Activated T-cell treated with anti-CD3 and anti-CD28 coated beads, Interleukin-2, amount 50 U/mL, for 48 hours (primary cell): ENCODE results near the gene SLC24A3.

Source experiments
- DNase-seq, 2 experiments: peaks; one replicate each; pipeline ENCODE4 v3.0.0-alpha.2; 2020

The SLC24A3 gene

DNA sequence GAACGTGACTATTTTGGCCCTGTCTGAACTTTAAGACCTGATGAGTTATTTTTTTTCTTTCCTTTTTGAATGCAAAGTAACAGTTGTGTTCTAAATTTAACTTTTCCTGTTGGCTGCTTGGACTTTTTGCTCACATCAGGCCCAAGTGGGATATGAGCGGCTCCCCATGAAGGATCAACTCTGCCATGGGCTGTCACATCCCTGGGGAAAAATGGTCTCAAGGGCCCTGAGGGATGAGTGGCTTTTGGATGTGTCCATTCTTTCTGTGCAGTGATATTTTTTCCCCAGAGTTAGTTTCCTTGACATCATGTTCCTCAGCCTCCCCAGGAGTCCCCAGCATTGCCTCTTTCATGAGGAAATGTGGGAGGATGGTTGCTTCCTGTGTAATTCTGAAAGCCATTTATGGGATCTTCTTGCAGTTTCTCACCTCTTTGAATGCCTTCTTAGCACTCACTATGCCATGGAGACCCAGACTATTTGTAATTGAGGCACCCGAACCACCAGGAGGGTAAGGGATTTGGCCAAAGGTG, 92.5 kb downstream of the SLC24A3 start:
- no peak for DNase-seq

DNA sequence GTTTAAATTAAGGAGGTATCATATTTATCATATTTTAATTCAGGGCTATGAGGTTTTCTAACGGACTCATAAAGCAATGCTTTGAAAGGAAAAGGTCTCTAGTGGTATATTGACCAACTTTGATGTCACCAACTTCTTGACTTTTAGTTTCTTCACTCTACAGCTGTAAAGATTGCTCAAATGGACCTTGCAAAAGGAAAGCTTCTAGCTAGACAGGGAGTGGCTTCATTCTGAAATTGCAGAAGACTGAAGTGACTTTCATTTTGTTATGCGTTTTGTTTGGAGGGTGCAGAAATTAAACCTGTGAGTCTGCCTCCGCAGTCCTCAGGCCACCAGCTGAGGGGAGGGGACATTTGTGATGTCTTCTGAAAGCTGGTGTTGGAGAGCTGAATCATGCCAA, 95.7 kb downstream of the SLC24A3 start:
- no peak for DNase-seq

DNA sequence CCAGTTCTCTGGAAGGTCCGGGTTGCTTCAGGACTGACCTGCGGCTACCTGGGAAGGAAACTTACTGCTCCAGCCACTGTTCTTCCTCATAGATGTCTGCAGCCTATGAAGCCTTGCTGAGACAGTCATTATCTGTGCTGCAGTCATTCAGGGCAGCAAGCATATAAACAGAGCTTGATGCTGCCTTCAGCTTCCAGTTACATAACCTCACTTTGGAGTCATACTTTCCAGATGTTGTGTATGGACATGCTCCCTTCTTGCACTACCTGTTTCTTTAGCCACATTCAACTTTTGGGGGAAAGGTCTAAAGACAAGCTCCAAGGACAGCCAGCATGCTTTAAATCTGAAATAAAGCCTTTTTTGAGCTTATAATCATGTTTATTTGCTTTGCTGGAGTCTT, 98.1 kb downstream of the SLC24A3 start:
- DNase-seq: no peak

DNA sequence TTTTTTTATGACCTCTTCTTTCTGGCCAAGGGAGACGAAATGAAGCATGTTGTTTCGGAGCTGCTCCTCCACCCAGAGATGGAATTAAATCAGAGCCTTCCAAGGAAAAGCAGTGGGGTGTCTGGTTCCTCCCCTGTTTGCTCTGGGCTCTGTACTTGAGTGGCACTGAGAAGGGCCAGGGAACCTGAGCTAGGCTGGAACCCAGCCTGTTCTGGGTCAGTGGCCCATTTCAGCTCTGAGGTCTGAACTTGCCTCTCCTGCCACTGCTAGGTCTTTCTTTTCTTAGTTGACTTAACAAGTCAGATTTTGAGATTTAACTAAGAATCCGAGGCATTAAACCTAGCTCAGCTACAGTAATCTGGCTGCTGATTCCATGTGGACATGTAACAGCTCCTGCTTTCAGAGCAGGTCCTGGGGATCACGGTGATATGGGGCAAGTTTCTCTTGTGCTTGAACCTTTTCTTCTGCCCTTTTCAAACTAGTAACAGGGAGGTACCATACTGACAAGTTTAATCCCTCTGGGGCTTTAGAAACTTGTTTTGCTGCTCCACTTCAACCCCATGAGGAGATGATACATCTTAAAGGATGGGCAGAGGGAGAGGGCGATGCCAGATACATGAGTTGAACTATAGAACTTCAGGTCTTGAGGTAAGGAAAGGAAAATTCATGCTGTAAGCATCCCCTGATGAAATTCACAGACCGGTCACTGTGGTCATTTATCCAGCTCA, 101.1 kb downstream of the SLC24A3 start:
- DNase-seq: no peak

DNA sequence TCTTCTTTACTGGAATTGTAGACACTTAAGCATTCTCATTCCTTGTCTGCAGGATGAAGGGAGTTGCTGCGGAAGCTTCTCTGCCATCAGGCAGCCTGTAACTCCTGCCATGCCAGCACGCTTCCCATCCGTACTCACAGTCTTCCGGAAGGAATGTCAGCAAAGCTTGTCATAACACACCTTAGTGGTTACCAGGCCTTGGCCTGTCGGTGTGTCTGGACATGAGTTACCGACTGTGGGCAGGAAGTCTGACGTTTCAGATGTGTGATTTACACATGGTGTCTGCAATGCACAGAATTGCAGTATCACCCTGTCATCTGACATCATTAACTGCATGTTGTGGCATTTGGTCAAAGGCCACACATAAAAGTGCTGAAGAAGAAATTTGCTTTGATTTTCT, 102.2 kb downstream of the SLC24A3 start:
- no peak for DNase-seq

DNA sequence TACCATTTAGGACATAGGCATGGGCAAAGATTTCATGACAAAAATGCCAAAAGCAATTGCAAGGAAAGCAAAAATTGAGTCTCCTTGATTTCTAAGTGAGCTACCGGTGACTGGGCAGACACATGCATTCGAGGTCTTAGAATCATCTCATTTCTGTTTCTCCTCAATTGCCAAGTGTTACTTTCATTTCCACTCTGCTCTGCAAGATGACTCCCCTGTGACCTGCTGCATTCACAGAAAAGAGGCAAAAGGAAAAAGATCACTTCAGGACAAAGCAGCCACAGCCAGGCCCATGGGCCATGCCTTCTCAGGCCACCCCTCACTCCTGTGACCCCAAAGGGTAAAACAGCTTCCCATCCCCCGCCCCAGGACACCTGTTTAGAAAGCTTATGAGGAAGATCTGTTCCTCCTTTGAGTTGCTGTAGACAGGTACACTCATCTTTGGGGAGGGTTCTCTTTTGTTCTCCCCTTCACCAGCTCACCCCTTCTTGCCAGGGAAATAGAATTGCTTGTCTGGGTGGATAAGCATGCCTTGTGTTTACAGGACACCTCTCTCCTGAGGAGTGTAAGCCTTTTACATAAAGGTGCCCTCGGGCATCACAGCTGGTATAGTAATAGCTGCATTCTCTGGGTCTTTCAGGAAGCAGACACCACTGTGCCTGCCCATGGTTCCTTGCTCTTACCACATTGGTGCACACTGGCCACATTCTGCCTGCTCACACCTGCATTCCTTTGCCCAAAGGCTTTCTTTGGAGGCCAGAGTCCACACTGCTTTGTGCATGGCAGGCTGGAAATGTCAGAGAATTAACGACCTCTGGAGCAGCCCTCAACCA, 105.0 kb downstream of the SLC24A3 start:
- DNase-seq: no peak

DNA sequence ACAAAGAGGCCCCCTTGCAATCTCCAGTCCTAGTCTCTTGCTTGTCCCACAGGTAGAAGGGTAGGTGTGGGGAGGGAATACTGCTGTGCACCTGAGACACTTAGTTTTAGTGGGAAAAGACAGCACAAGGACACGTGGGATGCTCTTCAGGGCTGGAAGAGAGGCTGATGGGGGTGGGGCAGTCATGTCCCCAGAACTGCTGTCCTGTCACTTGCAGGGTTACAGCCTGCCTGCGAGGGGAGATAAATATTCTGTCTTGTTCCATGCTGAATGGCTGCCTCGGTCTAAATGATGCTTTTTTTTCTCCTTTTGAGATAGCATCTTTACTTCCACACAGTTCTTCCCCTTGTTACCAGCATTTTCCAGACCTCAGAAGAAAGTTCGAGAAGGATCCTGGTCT, 106.2 kb downstream of the SLC24A3 start:
- no peak for DNase-seq

DNA sequence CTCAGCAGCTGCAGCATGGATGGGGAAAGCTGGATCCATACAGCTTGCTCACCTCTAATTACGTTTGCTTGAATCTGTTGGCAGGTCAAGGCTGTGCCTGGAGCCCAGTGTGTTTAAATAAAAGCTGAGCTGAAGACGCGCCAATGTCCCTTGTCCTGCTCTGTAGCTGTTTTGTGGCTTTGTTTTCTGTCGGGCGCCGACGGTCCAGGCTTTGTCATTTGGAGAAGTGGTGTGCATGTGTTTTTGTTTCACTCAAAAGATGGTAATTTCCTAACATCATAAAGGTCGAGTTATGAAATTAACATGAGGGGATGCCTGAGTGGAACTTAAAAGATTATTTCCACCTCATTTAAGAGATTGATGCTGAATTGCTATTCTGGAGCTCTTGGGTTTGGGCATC, 107.6 kb downstream of the SLC24A3 start:
- DNase-seq: no peak

DNA sequence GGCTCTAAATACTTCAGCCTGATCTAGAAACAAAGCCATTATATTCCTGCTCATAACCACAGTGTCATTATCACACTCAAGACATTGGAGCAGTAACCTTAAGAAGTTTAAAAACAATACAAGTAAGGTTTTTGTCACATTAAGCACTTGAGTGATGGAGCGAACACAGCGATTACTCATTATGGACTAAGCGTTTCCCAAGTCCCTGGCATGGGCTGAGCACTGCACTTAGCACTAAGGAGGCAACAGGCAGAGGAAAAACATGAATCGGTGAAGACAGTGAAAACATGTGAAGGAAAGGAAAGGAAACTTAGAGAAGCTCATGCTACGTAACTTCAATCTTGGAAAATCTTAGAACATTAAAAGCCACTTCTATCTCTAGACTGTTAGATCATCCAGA, 108.7 kb downstream of the SLC24A3 start:
- no peak for DNase-seq

DNA sequence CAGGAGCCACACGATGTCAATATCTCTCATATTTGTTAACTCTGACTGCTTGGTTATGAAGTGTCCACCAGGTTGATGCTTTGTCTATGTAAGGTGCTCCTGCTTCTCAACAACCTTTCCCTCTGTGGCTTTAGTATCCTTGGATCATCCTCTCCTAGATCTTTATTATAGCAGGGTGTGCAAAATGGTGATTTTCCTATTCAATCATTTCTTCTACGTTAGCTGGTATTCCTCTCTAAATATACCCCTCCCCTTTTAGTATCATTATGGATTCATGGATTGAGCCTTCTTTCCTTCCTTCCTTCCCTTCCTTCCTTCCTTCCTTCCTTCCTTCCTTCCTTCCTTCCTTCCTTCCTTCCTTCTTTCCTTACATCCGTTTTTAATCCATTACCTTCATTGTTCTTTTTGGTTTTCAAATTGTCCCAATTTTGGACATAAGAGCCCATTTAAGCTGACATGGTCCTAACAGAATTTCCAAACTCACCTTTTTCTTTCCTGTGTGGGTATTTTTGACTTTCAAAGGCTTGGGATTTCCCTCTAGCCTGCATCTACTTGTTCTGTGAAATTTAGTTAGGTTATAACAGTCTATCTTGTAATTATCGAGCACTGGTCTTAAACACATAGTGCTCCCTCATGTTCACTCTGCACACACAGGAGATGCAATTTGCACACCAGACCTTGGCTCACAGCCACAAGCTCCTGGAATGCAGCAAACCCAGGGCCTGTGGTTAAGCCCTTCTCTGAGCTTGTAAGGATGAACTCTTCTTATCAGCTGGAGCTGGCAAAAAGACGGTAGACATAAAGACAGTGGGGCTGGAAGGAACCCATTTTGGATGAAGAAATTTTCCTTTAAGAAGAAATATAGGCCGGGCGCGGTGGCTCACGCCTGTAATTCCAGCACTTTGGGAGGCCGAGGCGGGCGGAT, 109.9 kb downstream of the SLC24A3 start:
- DNase-seq: no peak

DNA sequence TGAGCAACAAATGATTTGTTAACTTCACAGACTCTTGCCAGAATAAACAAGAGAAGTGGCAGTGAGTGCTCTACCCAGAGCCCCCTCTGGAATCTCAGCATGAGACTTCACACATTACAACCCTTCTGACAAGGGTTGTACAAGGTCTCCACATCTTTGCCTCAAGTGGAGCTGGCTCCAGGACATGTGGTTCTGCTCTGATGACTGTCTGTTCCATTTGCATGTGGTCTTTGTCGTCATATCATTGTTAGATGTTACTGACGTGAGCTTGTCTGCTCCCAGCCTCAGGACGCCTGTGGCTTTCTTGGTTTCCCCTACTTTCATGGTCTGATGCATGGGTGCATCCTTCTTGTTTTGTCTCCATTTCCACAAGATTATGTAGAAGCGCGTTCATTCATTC, 115.0 kb downstream of the SLC24A3 start:
- DNase-seq: no peak

DNA sequence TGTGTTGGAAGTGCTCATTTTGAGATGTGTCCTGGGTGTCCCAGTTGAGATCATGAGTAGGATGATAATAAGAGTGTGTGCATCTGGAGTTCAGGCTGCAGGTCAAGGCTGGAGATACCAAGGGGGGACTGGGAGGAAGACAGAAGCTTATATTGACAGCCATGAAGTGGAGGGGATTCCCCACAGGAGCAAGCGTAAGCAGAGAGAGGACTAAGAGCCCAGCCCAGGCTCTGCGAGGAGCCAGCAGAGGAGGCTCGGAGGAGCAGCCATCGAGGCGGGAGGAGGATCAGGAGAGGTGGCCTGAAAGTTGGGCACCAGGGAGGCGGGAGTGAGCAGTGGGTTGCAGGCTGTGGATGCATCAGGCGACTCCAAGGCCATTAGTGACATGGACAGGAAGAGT, 116.2 kb downstream of the SLC24A3 start:
- DNase-seq: no peak

DNA sequence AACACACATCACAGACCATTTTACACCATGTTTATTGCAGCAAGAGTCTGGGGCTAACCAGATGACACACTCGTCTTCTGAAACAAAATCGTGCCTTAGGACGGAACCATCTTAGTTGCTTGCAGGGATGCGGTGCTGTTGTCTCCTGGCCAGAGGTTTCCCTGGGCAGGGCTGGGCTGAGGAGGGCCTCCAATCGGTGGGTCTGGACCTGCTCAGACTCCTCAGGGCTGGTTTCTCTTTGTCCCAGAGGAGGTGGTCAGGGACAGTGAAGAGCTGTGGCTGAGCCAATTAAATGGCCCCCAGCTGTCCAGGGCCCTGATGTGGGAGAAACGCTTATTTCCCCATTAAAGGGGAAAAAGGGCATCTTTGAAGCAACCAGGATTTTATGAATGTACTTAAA, 117.6 kb downstream of the SLC24A3 start:
- no peak for DNase-seq

DNA sequence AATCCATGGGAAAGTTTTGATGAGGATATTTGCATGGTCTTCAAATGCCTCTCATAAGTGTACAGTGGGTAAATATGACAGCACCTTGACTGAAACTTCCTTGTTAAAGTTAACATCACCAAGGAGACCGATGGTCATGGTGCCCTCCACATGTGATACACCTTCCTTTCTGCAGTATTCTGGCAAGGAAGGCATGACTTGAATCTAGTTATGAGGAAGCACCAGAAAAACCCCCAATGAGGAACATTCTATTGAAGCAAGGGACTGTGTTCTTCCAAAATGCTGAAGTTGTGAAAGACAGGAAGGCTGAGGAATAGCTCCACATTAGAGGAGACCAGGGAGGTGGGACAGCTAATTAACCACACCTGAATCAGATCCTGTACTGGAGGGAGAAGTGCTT, 118.3 kb downstream of the SLC24A3 start:
- DNase-seq: no peak

DNA sequence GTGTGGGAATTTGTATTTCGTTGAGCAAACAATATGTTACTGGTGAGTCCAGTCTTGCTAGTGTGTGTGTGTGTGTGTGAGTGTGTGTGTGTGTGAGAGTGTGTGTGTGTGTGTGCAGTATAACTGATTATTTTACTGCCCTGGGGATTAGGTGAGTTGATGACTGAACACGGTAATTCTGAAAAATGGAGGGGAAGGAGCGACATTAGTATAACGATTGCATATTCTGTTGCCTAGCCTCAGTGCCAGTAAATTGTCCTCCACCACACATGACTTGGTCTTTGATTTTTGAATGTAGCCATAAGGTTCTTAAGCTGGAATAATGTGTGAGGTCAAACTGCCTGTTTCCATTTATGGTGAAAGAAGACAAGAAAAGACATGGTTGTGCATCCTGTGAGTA, 121.1 kb downstream of the SLC24A3 start:
- no peak for DNase-seq

DNA sequence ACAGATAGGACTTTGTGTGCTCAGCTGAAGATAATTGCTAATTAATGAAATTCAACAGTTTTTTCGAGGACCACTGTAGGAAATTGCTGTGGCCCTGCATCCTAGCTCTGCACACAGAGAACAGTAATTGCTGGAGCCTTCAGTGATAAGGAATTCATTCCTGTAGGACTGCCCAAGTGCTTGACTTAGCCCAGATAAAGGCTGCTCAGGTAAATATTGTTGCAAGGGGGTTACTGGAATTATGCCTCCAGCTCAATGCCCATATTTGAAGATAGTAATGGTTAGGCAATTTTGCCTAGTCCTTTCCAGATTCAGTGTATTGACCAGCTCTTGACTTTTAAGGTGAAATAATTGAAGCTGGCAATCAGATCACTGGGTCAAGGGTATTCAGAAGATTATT, 122.9 kb downstream of the SLC24A3 start:
- DNase-seq: no peak

DNA sequence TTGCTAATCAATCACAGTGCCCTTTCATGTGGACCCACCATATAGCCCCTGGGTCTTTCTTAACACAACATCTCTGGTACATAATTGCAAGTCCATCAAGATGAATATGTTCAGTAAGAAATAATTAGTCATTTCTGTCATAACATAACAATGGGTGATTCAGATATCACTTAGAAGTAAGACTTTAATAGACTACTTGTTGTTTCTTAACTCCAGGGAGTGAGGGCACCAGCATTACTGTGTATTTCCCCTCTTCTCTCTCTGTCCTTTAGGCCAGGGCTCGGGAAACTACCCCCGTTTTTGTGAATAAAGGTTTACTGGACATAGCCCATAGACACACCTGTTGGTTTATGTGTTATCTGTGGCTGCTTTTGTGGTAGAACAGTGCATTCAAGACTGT, 123.5 kb downstream of the SLC24A3 start:
- no peak for DNase-seq

DNA sequence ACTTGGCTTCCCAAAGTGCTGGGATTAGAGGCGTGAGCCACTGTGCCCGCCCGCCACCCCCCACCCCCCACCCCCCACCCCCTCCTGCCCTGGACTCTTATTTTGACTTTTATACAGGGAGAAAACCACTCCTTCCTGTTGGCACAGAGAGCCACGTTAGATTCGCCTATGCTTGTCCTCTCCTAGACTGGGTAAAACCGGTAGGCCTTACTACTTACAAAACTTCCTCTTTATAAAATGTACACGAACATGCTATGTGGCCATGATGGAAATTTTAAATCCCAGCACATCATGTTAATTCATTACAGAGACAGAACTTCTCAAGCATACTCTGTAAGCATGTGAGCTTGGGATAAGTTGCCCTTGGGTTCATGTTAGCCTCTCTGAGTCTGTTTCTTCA, 124.2 kb downstream of the SLC24A3 start:
- DNase-seq: no peak

DNA sequence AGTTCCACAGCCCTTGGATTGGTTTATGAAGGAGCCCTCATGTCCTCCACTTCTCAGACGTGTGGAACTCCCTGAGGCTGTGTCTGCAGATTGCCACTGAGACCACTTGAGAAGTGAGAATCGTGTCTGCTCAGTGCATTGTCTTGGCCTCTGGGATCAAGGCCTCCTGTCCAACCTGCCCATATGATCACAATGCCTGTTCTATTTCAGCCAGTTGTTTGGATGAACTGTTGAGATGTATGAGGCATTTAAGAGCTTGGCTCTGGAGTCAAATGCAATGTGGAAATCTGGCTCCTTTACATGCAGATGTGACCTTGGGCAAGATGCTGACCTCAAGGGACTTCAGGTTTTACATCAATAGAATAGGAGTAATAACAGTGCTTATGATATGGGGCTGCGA, 125.9 kb downstream of the SLC24A3 start:
- no peak for DNase-seq

DNA sequence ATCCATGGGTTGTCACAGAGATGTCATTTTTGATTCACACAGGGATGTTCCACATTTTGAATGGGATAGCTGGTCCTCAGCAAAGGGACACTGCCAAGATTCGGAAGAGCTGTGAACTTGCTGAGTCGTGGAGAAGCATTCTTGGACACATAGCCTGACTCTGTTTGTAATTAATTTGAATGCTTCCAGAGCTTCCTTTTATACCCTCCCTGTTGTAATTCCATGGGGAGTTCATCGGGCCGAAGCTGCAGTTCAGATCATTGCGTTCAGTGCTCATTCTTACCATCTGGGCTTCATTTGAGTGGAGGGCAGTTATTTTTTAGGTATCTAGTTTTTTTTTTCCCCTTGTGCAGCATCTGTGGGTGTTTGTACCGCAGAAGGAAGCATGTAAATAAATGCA, 126.5 kb downstream of the SLC24A3 start:
- no peak for DNase-seq

DNA sequence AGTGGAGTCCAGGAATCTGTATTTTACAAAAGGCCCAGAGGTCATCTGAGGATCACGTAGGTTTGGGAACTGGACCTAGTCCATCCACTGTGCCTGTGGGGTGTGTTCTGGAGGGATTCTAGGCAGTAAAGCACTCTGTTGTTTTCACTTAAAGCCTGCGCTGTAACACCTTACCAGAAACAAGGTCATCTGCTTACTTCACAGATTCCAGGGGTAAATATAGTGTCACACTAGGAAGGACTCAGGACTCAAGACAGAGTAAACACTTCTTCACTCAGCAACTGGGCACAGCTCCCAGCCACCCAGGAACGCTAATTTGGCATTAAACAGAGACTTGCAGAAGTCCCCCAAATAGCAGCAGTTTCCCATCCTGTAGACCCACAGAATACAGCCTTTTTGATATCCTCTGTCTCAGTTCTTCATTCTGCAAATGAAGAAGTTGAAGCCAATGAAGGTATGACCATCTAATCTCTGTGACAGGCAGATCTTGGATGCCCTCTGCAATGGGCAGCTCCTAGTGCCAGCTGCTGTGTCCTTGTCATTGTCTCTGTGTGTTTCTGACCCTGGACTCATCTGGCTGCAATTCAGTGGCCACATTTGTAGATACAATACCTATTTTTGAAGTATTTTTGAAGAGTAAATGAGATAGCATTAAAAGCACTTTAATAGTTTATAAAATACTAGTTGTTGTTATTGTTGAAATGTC, 129.1 kb downstream of the SLC24A3 start:
- no peak for DNase-seq

DNA sequence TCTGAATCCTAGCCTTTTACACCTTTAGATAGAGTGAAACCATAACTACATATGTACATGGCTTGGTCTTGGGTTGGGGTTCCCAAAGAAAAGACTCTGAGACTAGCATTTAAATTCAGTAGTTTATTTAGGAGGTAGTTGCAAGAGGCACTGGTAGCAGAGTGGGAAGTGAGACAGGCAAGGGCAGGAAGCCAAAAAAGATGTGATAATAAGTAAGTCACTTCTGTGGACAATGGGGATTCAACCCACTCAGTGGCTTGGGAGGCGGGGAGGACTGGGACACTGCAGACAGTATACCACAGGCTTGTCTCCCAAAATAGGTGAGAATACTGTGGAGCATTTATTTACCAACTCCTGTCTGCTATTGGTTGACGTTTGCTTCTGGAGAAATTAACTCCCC, 131.9 kb downstream of the SLC24A3 start:
- DNase-seq: no peak
